Measurements from ENCODE around the gene ANO10. TPM values are rescaled to one million over a fixed set of nuclear protein-coding genes. Genes with fewer than 3 reads are reported as not detected.
"Not testable (repeated sequence)": the region's sequence is repeated elsewhere in the genome, so short reads cannot be mapped to it uniquely, and the experiment has no call there.

ANO10 gene
- total and polyA plus RNA-seq, 2 donors (not counting 1 experiment from before 2014, with no cell fraction given), result 1.9 to 10.6 TPM

- ChIA-PET POLR2A (no interaction called here), CTCF (no interaction called here)
- Mint-ChIP-seq H3K4me3 (no peak overlapping the region), H3K27ac (no peak overlapping the region), H3K27me3 (peaks cover 15% of the 10 kb centered on the region), H3K4me1 (no peaks in the 10 kb centered on the region), H3K9me3 (ENCODE audit: insufficient read depth) (no peaks in the 10 kb centered on the region)
- Histone ChIP-seq H3K36me3 (replicated peaks in 1 of 2; ENCODE audit: control extremely low read depth in 1 of 2, control insufficient read depth in 1 of 2, extremely low read depth in 1 of 2, insufficient read depth in 2 of 2, low read length in 1 of 2) (no peaks in the 10 kb centered on the region), H3K4me2 (replicated peaks; ENCODE audit: low read depth, low read length, poor library complexity, severe bottlenecking) (no peak overlapping the region), H3K79me2 (ENCODE audit: control insufficient read depth, insufficient read depth, low read length) (no peaks in the 10 kb centered on the region), H4K20me1 (ENCODE audit: control insufficient read depth, insufficient read depth, low read length, poor library complexity, severe bottlenecking) (no peaks in the 10 kb centered on the region), H3K27me3 (replicated peaks in 1 of 4; ENCODE audit: control extremely low read depth in 1 of 4, control insufficient read depth in 3 of 4, insufficient read depth in 4 of 4, low read length in 3 of 4) (no peaks in the 10 kb centered on the region), H3K9ac (ENCODE audit: low read length) (no peak overlapping the region), H2AFZ (ENCODE audit: insufficient read depth, low read depth, low read length, poor library complexity, severe bottlenecking) (no peak overlapping the region), H3K4me3 (ENCODE audit: control extremely low read depth in 1 of 5, extremely low read depth in 1 of 5, insufficient read depth in 1 of 5, low read depth in 2 of 5, low read length in 4 of 5) (no peak overlapping the region), H3K4me1 (ENCODE audit: control insufficient read depth in 2 of 2, insufficient read depth in 2 of 2, low read length in 2 of 2) (no peaks in the 10 kb centered on the region), H3K27ac (ENCODE audit: low read length in 2 of 2) (no peak overlapping the region), H3K9me3 (ENCODE audit: control extremely low read depth in 1 of 3, control insufficient read depth in 2 of 3, insufficient read depth in 1 of 3, low read length in 2 of 3) (no peaks in the 10 kb centered on the region)
- no peak for TF ChIP-seq CTCF (IDR thresholded peaks at IDR 0.05)
- no peak for TF ChIP-seq EZH2 (IDR thresholded peaks at IDR 0.05; ENCODE audit: borderline replicate concordance, insufficient read depth, low read depth, low read length, poor library complexity, severe bottlenecking)
- intact Hi-C loops (cut with micrococcal nuclease), result no loop called here
- no peak for ATAC-seq (ENCODE audit: low read depth)
- WGBS (ENCODE audit: insufficient coverage), result no CpG with 5 or more reads among the region's 1 CpG
- DNase-seq, result no peak
Observed at GRCh38 chr3:43608751-43609150, 13.1 kb downstream of the ANO10 start.

- H3K4me3 Mint-ChIP-seq, result no peak overlapping the region
- Histone ChIP-seq H3K36me3 (replicated peaks in 1 of 2; ENCODE audit: control extremely low read depth in 1 of 2, control insufficient read depth in 1 of 2, extremely low read depth in 1 of 2, insufficient read depth in 2 of 2, low read length in 1 of 2) (no peaks in the 10 kb centered on the region), H3K4me2 (replicated peaks; ENCODE audit: low read depth, low read length, poor library complexity, severe bottlenecking) (no peak overlapping the region), H3K27ac (ENCODE audit: low read length in 2 of 2) (no peak overlapping the region), H3K4me3 (ENCODE audit: control extremely low read depth in 1 of 5, extremely low read depth in 1 of 5, insufficient read depth in 1 of 5, low read depth in 2 of 5, low read length in 4 of 5) (no peak overlapping the region), H4K20me1 (ENCODE audit: control insufficient read depth, insufficient read depth, low read length, poor library complexity, severe bottlenecking) (no peaks in the 10 kb centered on the region), H3K79me2 (ENCODE audit: control insufficient read depth, insufficient read depth, low read length) (no peaks in the 10 kb centered on the region), H3K9ac (ENCODE audit: low read length) (no peak overlapping the region), H3K4me1 (ENCODE audit: control insufficient read depth in 2 of 2, insufficient read depth in 2 of 2, low read length in 2 of 2) (no peaks in the 10 kb centered on the region), H2AFZ (ENCODE audit: insufficient read depth, low read depth, low read length, poor library complexity, severe bottlenecking) (no peak overlapping the region), H3K27me3 (replicated peaks in 1 of 4; ENCODE audit: control extremely low read depth in 1 of 4, control insufficient read depth in 3 of 4, insufficient read depth in 4 of 4, low read length in 3 of 4) (no peaks in the 10 kb centered on the region), H3K9me3 (ENCODE audit: control extremely low read depth in 1 of 3, control insufficient read depth in 2 of 3, insufficient read depth in 1 of 3, low read length in 2 of 3) (no peaks in the 10 kb centered on the region)
- no peaks in the 10 kb centered on the region for H3K4me1 Mint-ChIP-seq
- no peak for DNase-seq
- intact Hi-C loops (cut with micrococcal nuclease), result no loop called here
- TF ChIP-seq EZH2 (IDR thresholded peaks at IDR 0.05; ENCODE audit: borderline replicate concordance, insufficient read depth, low read depth, low read length, poor library complexity, severe bottlenecking) (no peak), CTCF (IDR thresholded peaks at IDR 0.05) (no peak)
- H3K9me3 Mint-ChIP-seq (ENCODE audit: insufficient read depth), result no peaks in the 10 kb centered on the region
- no peak overlapping the region for H3K27ac Mint-ChIP-seq
- ATAC-seq (ENCODE audit: low read depth), result no peak
- 60% methylated on average over 1 of the region's 2 CpGs for WGBS (ENCODE audit: insufficient coverage)
- ChIA-PET POLR2A (no interaction called here), CTCF (interaction anchor here (0.9 kb wide), 1 partner anchor 110 kb away, joined by 3 read pairs; no protein-coding TSS in a partner anchor)
- H3K27me3 Mint-ChIP-seq, result peaks cover 15% of the 10 kb centered on the region
Observed at GRCh38 chr3:43606284-43606683, 15.5 kb downstream of the ANO10 start.

GRCh38 chr3:43599959-43600358 is 21.9 kb downstream of the ANO10 start:
- H3K36me3 ChIP-seq (replicated peaks in 1 of 2; ENCODE audit: control extremely low read depth in 1 of 2, control insufficient read depth in 1 of 2, extremely low read depth in 1 of 2, insufficient read depth in 2 of 2, low read length in 1 of 2); H4K20me1 ChIP-seq (ENCODE audit: control insufficient read depth, insufficient read depth, low read length, poor library complexity, severe bottlenecking); H3K79me2 ChIP-seq (ENCODE audit: control insufficient read depth, insufficient read depth, low read length); intact Hi-C loops (cut with micrococcal nuclease); H3K4me3 Mint-ChIP-seq; ATAC-seq (ENCODE audit: low read depth); H3K27ac ChIP-seq (ENCODE audit: low read length in 2 of 2); H3K27me3 ChIP-seq (replicated peaks in 1 of 4; ENCODE audit: control extremely low read depth in 1 of 4, control insufficient read depth in 3 of 4, insufficient read depth in 4 of 4, low read length in 3 of 4); DNase-seq; H3K4me2 ChIP-seq (replicated peaks; ENCODE audit: low read depth, low read length, poor library complexity, severe bottlenecking); H3K27ac Mint-ChIP-seq; H3K9me3 Mint-ChIP-seq (ENCODE audit: insufficient read depth); H3K27me3 Mint-ChIP-seq; CTCF ChIA-PET; H3K4me1 Mint-ChIP-seq; H3K4me1 ChIP-seq (ENCODE audit: control insufficient read depth in 2 of 2, insufficient read depth in 2 of 2, low read length in 2 of 2); POLR2A ChIA-PET; H3K9ac ChIP-seq (ENCODE audit: low read length); H2AFZ ChIP-seq (ENCODE audit: insufficient read depth, low read depth, low read length, poor library complexity, severe bottlenecking); H3K4me3 ChIP-seq (ENCODE audit: control extremely low read depth in 1 of 5, extremely low read depth in 1 of 5, insufficient read depth in 1 of 5, low read depth in 2 of 5, low read length in 4 of 5); H3K9me3 ChIP-seq (ENCODE audit: control extremely low read depth in 1 of 3, control insufficient read depth in 2 of 3, insufficient read depth in 1 of 3, low read length in 2 of 3): not testable (repeated sequence)
- no CpG with 5 or more reads among the region's 2 CpGs for WGBS (ENCODE audit: insufficient coverage)

Data from B cell (primary cell).